CD4-positive, alpha-beta T cell treated with Interleukin-1 beta for 1 hour (primary cell): ENCODE data around the gene ZNF740.
"Not testable (repeated sequence)": the region's sequence is repeated elsewhere in the genome, so short reads cannot be mapped to it uniquely, and the experiment has no call there.

Source experiments
- DNase-seq, 2 donors: peaks; one replicate each; pipeline ENCODE4 v3.0.0-alpha.2; 2020 to 2022

ZNF740 gene

GRCh38 chr12:53195516-53196420, 15.2 kb downstream of the ZNF740 start:
- DNase-seq = no peak

GRCh38 chr12:53196486-53196885, 16.0 kb downstream of the ZNF740 start:
- no peak for DNase-seq

- no peak for DNase-seq
Observed at GRCh38 chr12:53197011-53197640, 16.6 kb downstream of the ZNF740 start.

- peak in 1 of 2 donors; percentile 15 for DNase-seq
Observed at GRCh38 chr12:53198486-53199110, 18.1 kb downstream of the ZNF740 start.

- DNase-seq = no peak
Observed at GRCh38 chr12:53199700-53200099, 19.2 kb downstream of the ZNF740 start.

- no peak for DNase-seq
Observed at GRCh38 chr12:53200107-53200457, 19.6 kb downstream of the ZNF740 start.

- DNase-seq = no peak
Observed at GRCh38 chr12:53200458-53201176, 20.1 kb downstream of the ZNF740 start.

- DNase-seq = no peak
Observed at GRCh38 chr12:53201177-53201541, 20.6 kb downstream of the ZNF740 start.

- no peak for DNase-seq
Observed at GRCh38 chr12:53201639-53202038, 21.1 kb downstream of the ZNF740 start.

- not testable (repeated sequence) for DNase-seq
Observed at GRCh38 chr12:53202316-53202715, 21.8 kb downstream of the ZNF740 start.

- no peak for DNase-seq
Observed at GRCh38 chr12:53204351-53204750, 23.8 kb downstream of the ZNF740 start.

- peak; percentile 54 to 55 for DNase-seq
Observed at GRCh38 chr12:53205747-53206419, 25.4 kb downstream of the ZNF740 start.

GRCh38 chr12:53207042-53207441, 26.5 kb downstream of the ZNF740 start, which contains the start of gene ITGB7:
ITGB7 (minus strand) TSS chr12:53207251; CDS start chr12:53200443, 6,808 bp downstream.
- DNase-seq = peak; percentile 74 to 75

- DNase-seq = no peak
Observed at GRCh38 chr12:53208435-53208834, 27.9 kb downstream of the ZNF740 start.

GRCh38 chr12:53208877-53209463, 28.4 kb downstream of the ZNF740 start:
- peak; percentile 35 to 38 for DNase-seq

GRCh38 chr12:53210843-53211242, 30.3 kb downstream of the ZNF740 start:
- no peak for DNase-seq

GRCh38 chr12:53211476-53212381, 31.2 kb downstream of the ZNF740 start:
- DNase-seq = no peak

- DNase-seq = no peak
Observed at GRCh38 chr12:53212931-53213330, 32.4 kb downstream of the ZNF740 start.

- peak; percentile 81 to 83 for DNase-seq
Observed at GRCh38 chr12:53213348-53213747, 32.8 kb downstream of the ZNF740 start.

- no peak for DNase-seq
Observed at GRCh38 chr12:53214221-53214620, 33.7 kb downstream of the ZNF740 start.
